ENCODE measurements around the gene SDHB. TPM values are rescaled to one million over a fixed set of nuclear protein-coding genes. Genes with fewer than 3 reads are reported as not detected.

Gene SDHB
- total RNA-seq, 6 donors from 2014 or later, result 37.7 to 98.7 (median 74.8) TPM

DNA sequence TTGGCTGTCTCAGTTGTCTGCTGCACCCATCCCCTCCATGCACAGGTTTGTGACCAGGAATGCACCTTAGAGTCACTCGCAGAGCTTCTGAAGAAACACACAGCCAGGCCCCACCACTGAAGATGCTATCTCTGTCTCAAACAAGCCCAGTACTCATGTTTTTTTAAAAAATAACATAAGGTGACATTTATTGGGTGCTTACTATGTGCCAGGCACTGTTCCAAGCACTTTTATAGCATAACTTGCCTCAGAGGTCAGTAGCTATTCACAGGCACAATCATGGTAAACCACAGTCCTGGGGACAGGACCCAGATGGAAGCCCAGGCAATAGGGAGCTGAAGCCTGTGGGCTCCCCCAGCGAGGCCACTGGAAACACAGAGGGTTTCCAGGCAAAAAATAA, 33.3 kb downstream of the SDHB start:
- no peaks in the 10 kb centered on the region for H3K27me3 ChIP-seq
- peaks cover 0 to 5% (median 0%) of the 10 kb centered on the region in 4 donors for H3K4me1 ChIP-seq
- ATAC-seq (ENCODE audit: low FRiP score in 2 of 2) (no peak), DNase-seq (no peak)
- no peak overlapping the region for H3K4me3 ChIP-seq
- no peak for TF ChIP-seq POLR2A (IDR thresholded peaks at IDR 0.05)
- no peak for TF ChIP-seq EP300 (IDR thresholded peaks at IDR 0.05)
- TF ChIP-seq, protein P1, sequence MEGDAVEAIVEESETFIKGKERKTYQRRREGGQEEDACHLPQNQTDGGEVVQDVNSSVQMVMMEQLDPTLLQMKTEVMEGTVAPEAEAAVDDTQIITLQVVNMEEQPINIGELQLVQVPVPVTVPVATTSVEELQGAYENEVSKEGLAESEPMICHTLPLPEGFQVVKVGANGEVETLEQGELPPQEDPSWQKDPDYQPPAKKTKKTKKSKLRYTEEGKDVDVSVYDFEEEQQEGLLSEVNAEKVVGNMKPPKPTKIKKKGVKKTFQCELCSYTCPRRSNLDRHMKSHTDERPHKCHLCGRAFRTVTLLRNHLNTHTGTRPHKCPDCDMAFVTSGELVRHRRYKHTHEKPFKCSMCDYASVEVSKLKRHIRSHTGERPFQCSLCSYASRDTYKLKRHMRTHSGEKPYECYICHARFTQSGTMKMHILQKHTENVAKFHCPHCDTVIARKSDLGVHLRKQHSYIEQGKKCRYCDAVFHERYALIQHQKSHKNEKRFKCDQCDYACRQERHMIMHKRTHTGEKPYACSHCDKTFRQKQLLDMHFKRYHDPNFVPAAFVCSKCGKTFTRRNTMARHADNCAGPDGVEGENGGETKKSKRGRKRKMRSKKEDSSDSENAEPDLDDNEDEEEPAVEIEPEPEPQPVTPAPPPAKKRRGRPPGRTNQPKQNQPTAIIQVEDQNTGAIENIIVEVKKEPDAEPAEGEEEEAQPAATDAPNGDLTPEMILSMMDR (IDR thresholded peaks at IDR 0.05), result no peak
- TF ChIP-seq POLR2AphosphoS5 (IDR thresholded peaks at IDR 0.05), result no peak
- H3K36me3 ChIP-seq, result peaks cover 35 to 81% (median 72%) of the 10 kb centered on the region in 4 donors
- 89 to 100% methylated on average over 2 of the region's 2 CpGs for WGBS, 2 donors
- no peaks in the 10 kb centered on the region for H3K9me3 ChIP-seq
- H3K27ac ChIP-seq, result no peak overlapping the region

DNA sequence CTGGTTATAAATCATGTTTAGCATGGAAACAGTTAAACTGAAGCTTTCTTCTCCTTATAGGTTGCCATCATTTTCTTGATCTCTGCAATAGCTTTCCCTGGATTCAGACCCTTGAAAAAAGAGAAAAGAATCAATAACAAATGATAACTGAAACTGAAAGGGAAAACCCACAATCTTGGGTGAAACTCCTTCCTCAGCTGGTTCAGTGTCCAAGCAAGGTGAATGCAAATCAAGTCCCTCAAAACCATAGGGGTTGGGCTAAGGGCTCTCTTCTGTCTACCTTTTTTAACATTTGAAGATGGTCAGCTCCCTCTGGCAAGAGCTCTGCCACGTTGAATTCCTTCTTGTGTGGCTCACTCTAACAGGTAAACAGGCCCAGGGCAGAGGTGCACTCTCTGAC, 35.0 kb downstream of the SDHB start:
- Histone ChIP-seq H3K9me3 (no peaks in the 10 kb centered on the region), H3K36me3 (peaks cover 35 to 65% (median 60%) of the 10 kb centered on the region in 4 donors), H3K27ac (no peak overlapping the region), H3K4me1 (peaks cover 0 to 4% (median 0%) of the 10 kb centered on the region in 4 donors), H3K4me3 (no peak overlapping the region), H3K27me3 (no peaks in the 10 kb centered on the region)
- ATAC-seq (ENCODE audit: low FRiP score in 2 of 2), result no peak
- DNase-seq, result no peak
- TF ChIP-seq POLR2A (IDR thresholded peaks at IDR 0.05) (no peak), EP300 (IDR thresholded peaks at IDR 0.05) (no peak), POLR2AphosphoS5 (IDR thresholded peaks at IDR 0.05) (no peak)
- TF ChIP-seq, protein P1 (IDR thresholded peaks at IDR 0.05), result no peak
- WGBS, 2 donors, result 35 to 60% methylated on average over 1 of the region's 1 CpG

DNA sequence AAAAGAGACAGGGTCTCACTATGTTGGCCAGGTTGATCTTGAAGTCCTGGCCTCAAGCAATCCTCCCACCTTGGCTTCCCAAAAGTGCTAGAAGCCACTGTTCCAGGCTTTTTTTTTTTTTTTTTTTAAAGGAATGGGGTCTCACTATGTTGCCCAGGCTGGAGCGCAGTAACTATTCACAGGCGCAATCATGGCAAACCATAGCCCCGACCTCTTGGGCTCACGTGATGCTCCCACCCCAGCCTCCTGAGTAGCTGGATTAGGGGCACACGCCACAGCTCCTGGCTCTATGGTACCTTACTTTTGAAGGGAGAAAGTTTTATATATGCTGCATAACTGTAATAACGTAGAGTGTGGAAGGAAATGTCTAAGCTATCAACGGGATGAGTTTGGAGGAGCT, 36.4 kb downstream of the SDHB start:
- Histone ChIP-seq H3K27ac (no peak overlapping the region), H3K4me1 (peaks cover 0 to under 1% (median 0%) of the 10 kb centered on the region in 4 donors), H3K9me3 (no peaks in the 10 kb centered on the region), H3K27me3 (no peaks in the 10 kb centered on the region), H3K36me3 (peaks cover 30 to 51% (median 46%) of the 10 kb centered on the region in 4 donors), H3K4me3 (no peak overlapping the region)
- TF ChIP-seq, protein P1 (IDR thresholded peaks at IDR 0.05), result no peak
- no peak for TF ChIP-seq POLR2A (IDR thresholded peaks at IDR 0.05)
- TF ChIP-seq EP300 (IDR thresholded peaks at IDR 0.05), result no peak
- TF ChIP-seq POLR2AphosphoS5 (IDR thresholded peaks at IDR 0.05), result no peak
- ATAC-seq (ENCODE audit: low FRiP score in 2 of 2) (no peak), DNase-seq (no peak)
- WGBS, 2 donors, result 92 to 93% methylated on average over 7 of the region's 7 CpGs

DNA sequence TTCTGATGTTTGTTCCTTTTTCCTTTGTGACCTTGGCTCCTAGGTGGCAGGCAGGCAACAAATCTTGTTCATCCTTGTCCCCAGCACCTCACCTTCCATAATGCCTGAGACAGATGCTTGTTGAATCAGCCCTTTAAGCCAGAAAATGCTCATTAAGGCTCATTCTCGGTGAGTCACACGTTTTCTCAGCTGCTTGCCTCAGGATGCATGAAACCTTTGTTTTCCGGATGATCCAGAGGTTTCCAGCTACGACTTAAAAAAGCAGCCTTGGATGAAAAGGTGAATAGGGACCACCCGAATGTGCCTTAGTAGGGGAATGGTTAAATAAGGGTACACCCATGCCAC, 37.5 kb downstream of the SDHB start:
- TF ChIP-seq, protein P1 (IDR thresholded peaks at IDR 0.05), result no peak
- TF ChIP-seq POLR2AphosphoS5 (IDR thresholded peaks at IDR 0.05) (no peak), EP300 (IDR thresholded peaks at IDR 0.05) (no peak), POLR2A (IDR thresholded peaks at IDR 0.05) (no peak)
- H3K4me3 ChIP-seq, result no peak overlapping the region
- DNase-seq, result no peak
- ATAC-seq (ENCODE audit: low FRiP score in 2 of 2), result no peak
- H3K27me3 ChIP-seq, result no peaks in the 10 kb centered on the region
- H3K4me1 ChIP-seq, result peaks cover 4 to 9% (median 6%) of the 10 kb centered on the region in 4 donors
- no peaks in the 10 kb centered on the region for H3K9me3 ChIP-seq
- peaks cover 19 to 39% (median 35%) of the 10 kb centered on the region in 4 donors for H3K36me3 ChIP-seq
- WGBS, 2 donors, result 79 to 86% methylated on average over 5 of the region's 5 CpGs
- no peak overlapping the region for H3K27ac ChIP-seq

All from upper lobe of left lung (tissue), 6 donors.